Measurements from ENCODE around the gene PMPCA.
A peak's percentile ranks its signal among the peaks of the same experiment; 100 is the strongest.
"Not testable (repeated sequence)": the region's sequence is repeated elsewhere in the genome, so short reads cannot be mapped to it uniquely, and the experiment has no call there.

PMPCA gene

DNA sequence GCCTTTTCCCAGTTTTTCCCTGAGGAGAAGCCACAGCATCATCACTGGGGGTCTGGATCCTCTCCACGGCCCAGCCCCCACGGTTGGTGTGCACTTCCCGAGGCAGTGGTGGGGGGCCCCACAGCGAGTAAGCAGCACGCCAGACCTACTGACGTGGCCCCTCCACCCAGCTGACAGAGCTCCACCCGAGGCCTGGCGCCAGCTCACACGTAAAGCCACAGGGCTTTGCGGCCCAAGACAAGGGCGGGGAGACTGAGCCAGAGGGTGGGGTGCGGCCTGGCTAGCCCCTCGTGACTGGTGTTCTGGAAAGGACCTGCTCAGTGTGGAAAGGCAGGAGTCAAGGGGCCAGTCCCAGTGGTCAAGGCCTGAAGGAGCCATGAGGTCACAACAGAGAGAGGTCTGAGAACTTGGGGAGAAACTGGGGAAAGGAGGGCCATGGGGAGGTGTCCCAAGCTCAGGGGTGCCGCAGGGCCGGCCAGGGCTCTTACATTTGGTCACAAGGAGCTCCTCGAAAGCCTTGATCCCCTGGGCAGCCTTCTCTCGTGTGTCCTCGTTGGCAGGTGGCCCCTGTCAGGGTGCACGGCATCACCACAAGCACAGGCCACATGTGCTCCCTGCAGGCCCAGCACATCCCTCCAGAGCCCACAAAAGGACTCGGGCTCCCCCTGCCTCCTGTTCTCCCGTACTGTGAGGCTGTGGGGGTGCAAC is 16.0 kb upstream of the PMPCA start:
- DNase-seq = no peak

DNA sequence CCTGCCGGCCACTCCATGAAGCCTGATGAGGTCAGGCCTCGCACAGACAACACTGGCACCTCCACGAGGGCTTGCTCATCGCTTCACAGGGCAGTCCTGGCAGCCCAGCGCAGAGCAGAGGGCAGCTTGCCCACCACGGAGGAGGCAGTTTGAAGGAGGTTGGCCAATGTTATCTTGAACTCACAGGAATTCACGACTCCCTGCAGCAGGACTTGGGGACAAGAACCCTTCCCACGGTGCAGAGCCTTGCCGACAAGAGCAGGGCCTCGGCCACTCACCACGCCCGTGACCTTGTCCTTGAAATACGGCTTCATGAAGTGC is 15.5 kb upstream of the PMPCA start:
- DNase-seq = no peak

DNA sequence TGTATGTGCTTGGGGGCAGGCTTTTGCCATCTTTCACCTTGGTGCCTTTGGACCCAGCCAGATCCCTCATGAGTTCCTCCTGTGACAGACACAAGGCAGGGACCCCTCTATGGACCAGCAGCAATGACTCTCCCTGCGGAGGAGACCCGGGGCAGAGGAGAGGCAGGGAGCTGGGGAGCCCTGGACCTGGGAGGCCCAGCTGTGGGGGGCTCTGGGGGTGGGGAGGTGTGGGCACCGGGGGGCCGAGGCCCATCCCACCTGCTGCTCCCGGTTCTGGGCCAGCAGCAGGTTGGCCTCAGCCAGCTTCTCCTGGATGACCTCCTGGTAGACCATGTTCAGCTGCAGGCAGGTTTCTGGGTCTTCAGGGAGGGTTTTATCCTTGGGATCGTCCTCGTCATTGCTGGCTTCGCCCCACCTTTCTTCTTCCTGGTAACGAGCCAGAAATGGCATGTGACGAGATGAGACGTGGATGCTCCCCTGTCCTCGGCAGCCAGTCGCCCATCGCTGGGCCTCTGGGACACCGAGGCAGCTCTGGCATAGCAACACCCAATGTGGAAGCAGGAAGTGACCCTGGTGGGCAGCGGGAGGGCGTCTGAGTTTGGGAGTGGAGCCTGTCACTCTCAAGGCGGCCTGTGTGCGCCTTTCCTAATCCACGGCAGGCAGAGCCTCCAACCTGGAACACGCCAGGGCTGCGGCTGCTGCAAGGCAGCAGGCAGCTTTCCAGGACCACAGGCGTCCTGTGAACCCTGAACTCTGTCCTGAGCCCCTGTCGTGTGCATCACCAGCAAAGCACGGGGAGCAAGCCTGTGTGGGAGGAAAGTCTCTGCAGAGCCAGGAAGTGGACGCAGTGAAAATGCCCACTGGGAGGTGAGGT is 14.9 kb upstream of the PMPCA start:
- DNase-seq = no peak

DNA sequence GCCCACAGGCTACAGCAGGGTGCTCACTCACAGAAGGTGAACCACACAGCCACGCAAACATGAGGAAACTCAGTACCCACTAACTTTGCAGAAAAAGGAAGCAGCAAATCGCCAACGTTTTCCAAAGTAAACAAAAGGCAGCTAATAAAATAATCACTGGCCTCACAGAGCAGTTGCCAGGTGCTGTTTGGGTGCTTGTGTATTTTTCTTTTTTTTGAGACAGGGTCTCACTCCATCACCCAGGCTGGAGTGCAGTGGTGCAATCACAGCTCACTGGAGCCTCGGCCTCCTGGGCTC is 14.3 kb upstream of the PMPCA start:
- no peak for DNase-seq

DNA sequence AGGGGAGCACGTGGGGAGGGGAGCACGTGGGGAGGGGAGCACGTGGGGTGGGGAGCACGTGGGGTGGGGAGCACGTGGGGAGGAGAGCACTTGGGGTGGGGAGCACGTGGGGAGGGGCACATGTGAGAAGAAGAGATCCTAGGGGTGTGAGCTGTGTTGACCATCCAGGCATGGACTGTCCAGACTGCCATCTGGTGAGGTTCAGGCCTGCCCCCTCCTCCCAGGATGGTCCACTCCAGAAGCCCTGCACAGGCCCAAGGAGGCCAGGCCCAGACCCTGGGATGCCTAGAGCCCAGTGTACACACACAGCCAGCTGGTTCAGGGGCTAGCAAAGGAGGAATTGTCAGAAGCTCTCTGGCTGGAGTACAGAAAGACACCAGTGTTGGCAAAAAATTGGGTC is 12.8 kb upstream of the PMPCA start:
- DNase-seq = no peak

DNA sequence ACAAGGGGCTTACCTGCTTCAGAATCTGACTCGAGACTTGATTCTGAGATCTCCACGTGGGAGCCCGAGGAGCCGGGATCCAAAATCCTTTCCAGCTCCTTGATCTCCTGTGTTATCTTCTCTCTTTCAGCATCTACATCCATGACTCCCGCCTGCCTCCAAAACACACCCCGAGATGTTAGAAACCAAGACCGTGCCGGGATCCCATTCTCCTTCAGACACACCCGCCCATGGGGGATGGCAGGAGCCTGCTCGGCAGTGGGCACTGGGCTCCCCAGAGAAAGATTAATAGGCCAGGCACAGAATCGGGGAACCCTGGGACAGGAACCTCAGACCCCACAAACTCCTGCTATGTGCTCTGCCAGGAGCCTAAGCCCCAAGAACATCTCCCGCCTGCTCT is 12.2 kb upstream of the PMPCA start:
- no peak for DNase-seq

DNA sequence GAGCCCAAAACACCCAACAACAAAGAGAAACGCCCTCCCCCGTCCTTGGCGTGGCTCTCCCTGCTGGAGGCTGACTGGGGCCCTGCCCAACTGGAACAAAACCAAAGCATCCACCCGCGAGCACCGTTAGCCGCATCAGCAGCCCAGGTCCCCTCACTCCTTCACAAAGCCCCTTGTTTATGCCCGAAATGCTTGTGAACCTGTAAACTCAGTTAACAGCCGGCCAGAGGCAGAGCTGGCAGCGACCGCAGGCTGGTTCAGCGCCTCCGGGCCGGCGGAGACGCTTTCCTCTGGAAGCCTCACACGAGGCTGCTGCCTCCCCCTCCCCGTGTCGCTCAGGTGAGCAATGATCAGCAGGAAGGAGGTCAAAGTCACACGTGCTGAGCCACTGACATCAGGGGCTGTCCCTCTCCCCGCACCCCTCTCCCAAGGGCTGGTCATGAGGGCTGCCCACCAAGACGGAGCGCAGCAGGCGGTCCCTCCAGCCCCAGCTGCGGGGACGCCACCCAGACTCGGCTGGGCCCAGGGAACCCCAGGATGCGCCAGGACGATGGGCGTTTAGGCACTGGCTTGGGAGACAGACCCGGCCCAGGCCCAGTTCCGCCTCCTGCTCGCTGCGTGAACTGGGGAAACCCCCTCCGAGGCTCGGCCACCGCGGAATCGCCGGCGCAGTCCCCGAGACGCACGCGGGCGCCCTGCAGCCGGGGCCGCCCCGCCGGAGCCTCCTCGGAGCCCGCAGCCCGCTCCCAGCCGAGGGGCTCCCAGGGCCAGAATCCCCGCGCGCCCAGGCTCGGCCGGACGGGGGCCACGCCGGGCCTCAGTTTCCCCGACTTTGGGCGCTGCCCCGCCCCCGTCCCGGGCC is 11.1 kb upstream of the PMPCA start:
- DNase-seq = peak; percentile 7

DNA sequence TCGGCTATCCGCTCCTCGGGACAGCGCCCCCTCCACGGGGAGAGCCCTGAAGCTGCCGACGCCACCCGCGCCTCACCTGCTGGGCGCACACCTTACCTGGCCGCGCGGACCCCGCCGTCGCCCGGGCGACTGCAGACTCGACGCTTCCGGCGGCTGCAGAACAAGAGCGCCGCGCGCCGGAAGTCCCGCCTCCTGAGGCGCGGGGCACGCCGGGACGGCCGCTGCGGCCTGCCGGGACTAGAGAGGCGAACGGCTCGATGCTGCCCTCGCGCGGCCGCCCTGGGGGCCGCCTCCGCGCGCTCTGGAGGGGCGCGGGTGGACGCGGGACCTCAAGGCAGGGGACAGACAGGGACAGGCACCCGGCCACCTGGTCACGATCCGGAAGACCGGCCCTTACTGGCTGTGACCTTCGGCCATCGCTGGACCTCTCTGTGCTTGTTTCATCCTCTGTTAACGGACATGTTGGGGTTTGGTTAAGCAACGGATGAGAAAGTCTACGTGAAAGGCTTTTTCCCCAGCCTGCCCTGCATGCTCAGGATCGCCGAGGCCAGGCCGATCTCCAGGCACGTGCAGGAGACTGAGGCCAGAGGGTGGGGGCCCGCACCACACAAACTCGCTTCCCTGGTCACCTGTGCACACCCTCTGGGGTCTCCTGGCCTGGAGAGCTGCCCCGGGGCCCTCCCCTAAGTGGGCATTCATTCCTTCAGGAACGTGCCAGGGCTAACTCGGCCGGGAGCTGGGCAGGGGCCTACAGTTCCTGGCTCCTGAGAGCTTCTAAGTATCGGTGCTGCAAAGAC is 10.2 kb upstream of the PMPCA start, which contains the start of gene SNAPC4:
SNAPC4 (minus strand) TSS at position 133 of the 797 bp plus-strand sequence. CDS start 1,742 bp downstream, outside the sequence.
- DNase-seq = peak; percentile 79

DNA sequence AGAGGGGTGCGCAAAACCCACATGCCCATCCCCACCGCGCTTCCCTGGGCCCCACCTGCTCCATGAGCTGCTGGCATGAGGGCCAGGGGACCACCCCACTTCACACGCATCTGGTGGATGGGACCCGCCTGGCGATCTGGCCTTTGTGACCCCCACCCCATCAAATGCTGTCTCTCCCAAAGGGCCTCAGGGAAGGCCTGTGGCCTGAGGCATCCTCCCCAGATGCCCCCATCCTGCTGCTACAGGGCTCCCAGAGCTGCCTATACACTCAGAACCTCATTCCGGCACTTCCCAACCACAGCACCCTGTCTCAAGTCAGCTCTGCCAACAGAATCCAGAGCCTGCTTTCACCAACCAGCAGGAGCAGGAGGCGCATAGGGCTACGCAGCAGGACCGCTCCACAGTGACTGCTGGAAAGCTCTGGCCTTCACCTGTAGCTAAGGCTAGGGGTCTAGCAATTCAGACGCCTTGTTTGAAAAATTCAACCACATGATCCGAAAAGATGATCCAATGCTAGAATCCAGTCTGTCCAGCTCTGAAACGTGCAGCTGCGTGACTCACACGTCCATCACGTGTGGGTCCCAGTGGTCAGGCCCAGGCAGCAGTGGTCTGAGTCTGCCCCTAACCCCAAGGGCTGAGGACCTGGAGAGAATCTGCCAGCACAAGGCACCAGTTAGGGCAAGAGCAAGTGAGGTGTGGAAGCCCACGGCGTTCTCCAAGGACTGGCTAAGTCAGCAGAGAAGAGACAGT is 9.1 kb upstream of the PMPCA start:
- no peak for DNase-seq

DNA sequence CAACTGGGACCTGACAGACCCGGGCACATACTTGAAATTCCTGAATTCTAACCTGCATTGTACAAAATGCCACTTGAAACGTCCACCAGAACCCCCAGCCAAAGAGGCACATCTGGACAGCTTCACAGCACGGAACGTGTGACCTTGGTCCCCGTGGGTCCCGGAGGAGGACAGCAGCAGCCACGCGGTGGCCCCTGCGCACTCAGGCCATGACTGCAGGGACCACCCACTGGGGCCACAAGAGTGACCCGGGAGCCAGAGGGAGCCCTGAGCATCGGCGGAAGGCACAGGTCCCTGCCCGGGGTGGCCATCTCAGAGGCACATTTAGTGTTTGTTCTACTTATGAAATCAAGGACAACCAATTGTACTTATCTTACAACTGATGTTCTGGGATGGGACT is 8.4 kb upstream of the PMPCA start:
- no peak for DNase-seq

DNA sequence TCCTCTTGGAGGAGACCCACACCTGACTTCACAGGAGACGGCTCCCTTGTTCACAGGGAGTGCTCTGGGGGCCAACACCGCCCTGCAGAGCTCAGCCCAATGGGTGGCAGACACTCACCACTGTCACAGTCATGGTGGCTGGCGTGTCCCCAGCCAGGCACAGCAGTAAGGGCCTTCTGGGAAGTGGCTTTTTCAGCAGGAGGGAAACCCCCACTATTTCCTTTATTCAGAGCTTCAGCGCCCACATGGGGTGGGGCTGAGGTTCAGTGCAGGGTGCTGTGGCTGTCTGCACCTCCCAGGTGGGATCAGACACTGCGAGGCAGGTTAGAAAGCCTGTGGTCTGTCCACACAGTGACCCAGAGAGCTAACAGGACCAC is 6.9 kb upstream of the PMPCA start:
- DNase-seq = peak; percentile 72

DNA sequence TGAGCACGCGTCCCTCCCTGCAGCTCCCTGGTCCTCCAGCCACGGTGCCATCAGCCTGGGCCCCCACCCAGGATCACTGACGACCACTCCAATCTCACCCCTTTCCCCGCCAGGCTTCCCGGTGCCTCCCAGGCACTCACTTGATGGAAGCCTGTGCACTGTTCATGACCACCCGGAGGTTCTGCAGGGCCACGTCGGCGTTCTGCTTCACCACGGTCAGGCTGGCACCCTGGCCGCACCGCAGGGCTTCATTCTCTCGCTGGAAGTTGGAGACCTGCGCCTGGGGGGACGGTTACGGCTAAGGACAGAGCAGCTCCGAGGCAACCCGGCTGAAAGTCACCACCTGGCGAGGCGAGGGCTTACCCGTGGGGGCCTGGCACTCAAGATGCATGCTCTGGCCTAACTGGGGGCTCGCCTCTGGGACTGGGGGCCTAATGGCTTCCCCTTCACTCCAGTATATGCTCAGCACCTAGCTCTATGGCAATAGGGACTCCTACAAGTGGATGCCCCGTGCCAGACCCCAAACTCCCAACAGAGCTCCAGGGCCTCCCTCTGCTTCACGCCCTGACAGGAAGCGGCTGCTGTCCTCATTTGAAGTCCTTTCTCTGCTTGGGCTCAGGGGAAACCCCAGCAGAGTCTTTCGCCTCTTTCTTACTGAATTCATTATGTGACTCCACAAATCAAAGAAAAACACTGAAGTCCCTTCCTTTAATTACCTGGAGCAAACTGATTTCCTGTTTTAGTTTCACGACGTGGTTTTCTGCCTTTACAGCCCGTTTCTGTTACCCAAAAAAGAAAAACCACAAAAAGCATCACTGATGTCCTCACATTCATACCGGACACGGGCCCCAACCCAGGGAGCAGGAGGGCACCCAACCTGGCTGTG is 6.3 kb upstream of the PMPCA start:
- peak; percentile 26 for DNase-seq

DNA sequence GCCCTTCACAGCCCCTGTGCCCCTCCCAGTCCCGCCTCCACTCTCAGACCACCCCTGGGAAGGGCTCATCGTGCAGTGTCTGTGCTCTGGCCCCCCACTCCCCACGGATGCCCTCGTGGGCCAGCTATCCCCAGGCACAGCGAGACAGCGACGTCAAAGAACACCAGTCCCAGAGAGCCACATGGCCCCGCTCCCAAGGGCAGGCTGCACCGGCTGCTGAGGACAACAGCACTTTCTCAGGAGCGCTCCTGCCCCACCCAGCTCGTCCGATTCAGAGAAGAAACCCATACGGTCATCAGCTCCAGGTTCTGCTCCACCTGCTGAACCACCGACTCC is 5.7 kb upstream of the PMPCA start:
- no peak for DNase-seq

DNA sequence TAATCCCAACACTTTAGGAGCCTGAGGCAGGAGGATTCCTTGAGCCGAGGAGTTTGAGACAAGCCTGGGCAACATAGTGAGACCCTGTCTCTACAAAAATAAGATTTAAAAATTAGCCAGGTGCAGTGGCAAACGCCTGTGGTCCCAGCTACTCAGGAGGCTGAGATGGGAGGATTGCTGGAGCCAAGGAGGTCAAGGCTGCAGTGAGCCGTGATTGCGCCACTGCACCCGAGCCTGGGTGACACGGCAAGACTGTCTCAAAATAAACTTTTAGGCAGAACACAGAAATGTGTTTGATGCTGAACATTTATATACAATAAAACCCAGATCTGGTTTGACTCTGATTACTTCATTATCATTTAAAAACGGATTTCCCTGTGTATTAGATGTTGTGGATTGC is 5.0 kb upstream of the PMPCA start:
- DNase-seq = no peak

DNA sequence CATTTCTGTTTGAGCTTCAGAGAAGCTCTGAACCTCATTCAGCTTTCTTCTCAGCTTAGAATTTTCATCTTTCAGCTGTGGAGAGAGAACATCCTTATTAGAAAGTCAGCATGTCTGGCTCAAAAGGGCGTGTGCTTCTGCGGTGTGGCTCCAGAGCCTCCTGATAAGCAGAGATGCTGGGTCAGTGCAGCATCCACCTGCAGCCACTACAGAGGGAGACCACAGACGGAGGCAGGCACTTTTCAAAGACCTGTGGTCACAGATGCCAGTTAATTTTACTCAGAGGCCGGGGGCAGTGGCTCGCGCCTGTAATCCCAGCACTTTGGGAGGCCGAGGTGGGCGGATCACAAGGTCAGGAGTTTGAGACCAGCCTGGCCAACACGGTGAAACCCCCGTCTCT is 4.6 kb upstream of the PMPCA start:
- not testable (repeated sequence) for DNase-seq

DNA sequence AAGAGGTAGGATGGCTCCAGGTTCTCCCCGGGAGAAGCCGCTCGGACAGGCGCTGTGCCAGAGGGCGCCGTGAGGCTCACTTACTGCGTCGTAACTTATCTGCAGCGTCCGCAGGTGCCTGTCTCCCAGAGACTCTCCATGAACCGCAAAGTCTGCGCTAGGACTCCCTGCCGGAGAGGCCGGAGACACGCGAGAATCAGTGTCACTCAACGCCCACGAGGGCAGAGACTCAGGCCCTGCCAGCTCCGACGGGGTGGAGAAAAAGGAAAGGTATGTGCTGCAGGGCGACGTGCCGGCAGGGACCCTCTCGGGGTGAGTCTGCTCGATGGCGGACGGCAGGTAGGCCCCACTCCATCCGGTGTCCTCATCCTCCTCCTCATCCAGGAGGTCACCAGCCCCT is 3.4 kb upstream of the PMPCA start:
- not testable (repeated sequence) for DNase-seq

DNA sequence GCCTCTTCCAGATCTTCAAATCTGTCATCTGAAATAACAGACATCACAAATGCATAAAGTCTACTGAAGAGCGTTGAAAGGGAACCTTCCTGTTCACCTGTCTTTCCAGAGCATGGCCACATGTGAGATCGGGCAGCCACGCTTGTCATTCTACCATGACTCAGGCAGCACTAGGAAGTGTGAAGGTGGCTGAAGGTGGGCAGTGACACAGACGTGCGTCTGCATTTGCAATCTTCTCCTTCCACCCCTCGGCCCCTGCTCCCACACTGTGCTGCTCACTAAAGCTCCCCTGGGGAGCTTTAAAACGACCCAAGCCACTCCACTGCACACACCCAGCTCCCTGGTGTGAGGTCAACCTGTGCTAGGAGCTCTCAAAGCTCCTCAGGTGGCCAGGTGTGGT is 2.5 kb upstream of the PMPCA start:
- no peak for DNase-seq

DNA sequence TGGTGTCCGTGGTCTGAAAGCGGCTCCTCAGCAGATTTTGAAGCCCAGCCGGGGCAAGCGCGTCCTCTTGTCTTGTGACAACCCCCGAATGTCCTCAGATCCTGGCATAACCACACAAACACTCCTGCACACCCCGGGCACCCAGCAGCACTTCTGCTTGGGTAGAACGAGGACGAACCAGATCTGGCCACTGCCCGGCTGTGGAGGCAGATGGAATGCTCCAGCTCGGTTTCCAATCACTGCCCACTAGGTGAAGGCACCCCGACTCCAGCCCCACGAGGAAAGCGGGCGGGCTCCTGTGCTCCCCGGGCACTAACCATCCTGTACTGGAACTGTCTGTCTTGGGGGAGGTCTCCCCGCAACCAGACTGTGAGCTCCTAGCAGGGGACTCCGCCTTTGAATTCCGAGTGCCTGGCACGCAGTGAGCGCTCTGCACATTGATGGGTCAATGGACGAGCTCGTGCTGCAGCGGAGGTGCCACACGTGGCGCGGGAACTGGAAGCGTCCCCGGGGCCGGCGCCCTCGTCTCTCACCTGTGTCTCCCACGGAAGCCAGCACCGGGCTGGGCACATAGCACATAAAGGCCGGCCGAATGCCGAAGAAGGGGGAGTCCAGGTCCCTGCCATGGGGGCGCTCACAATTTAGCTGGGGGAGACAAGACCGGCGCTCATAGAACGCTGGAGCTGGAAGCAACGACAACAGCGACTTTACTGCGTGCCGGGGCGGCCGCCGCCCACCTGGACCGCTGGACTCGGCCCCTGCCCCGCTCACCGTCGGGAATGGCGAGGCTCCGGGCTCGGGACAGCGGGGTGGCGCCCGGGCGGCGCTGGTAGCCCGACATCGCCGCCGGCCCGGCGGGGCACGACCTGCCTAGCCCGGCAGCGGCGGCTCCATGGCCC is 652 bp upstream of the PMPCA start:
- DNase-seq = peak; percentile 22

DNA sequence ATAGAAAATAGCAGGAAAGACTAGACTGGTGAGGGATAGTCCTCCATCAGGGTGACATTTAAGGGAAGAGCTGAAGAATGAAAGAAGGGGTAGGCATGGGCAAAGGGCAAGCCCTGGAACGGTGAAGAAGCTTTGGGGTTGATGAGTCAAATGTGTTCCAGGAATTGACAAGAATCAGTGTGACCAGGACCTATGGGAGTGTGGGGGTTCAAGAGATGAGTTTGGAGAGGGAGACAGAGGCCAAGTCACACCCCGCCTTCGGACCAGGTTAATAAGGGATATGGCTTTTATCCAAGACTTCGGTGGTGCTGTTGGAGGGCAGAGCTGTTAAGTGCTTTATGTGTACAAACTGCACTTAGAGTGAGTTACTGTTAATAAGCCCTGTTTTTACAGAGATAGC is 920 bp downstream of the PMPCA start:
- DNase-seq = no peak

DNA sequence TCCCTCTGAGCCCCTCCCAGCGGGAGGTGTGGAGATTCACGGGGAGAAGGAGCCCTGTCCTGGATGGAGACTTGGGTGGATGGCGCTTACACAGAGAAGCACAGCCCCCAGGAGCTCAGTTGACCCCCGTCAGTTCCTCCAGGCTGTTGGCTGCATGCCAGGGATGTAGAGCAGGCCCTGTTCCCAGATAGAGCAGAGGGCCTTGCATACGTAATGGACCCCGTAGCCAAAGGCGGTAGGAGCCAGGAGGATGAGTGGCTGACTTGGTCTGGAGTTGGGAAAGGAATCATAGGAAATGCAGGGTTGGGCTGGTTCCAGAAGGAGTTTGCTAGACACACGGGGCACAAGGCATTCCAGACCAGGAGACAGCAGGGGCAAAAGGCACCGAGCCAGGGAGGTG is 2.5 kb downstream of the PMPCA start:
- DNase-seq = no peak

All from activated effector memory CD4-positive, alpha-beta T cell treated with Interleukin-2 at 50 U/mL for 16 hours (primary cell).